Caki2 (cell line): ENCODE data around the gene CARMIL3. TPM values are rescaled to one million over a fixed set of nuclear protein-coding genes. Genes with fewer than 3 reads are reported as not detected.

Experiments
- total RNA-seq: library from RNA; depleted of rRNA; stranded (reverse); fragments of >200 nt; shearing (Covaris generic); gene quantifications from 2 replicates; pipeline ENCODE4 v1.2.3, GENCODE V29; 2014; ENCODE audit warnings: low replicate concordance; rRNA removed

Gene CARMIL3
- total RNA-seq, 1 experiment from 2014 or later, result not detected

Other genes starting within 250 kb of the CARMIL3 start
- gene DHRS4, start 98.2 kb upstream of the CARMIL3 start, total RNA-seq, result 50.0 and 62.4 TPM in 2 replicates
- gene DHRS4L2, start 63.1 kb upstream of the CARMIL3 start, total RNA-seq, result 15.3 and 32.1 TPM in 2 replicates
- 0.07 TPM in 1 of 2 replicates, not detected in the other for gene CPNE6, start 19.6 kb downstream of the CARMIL3 start, total RNA-seq
- 19.5 and 54.7 TPM in 2 replicates for gene PCK2, start 42.3 kb downstream of the CARMIL3 start, total RNA-seq
- gene DCAF11, start 62.8 kb downstream of the CARMIL3 start, total RNA-seq, result 47.4 and 117 TPM in 2 replicates
- 1.8 TPM in 1 of 2 replicates, not detected in the other for gene NRL, start 62.9 kb downstream of the CARMIL3 start, total RNA-seq
- not detected in 2 replicates for gene FITM1, start 78.7 kb downstream of the CARMIL3 start, total RNA-seq
- 77.8 and 123 TPM in 2 replicates for gene PSME1, start 84.2 kb downstream of the CARMIL3 start, total RNA-seq
- gene EMC9, start 89.6 kb downstream of the CARMIL3 start, total RNA-seq, result 12.8 and 23.0 TPM in 2 replicates
- gene PSME2, start 94.6 kb downstream of the CARMIL3 start, total RNA-seq, result 191 and 202 TPM in 2 replicates
- 46.1 and 48.9 TPM in 2 replicates for gene RNF31, start 95.5 kb downstream of the CARMIL3 start, total RNA-seq
- gene IRF9, start 109.3 kb downstream of the CARMIL3 start, total RNA-seq, result 29.9 and 36.1 TPM in 2 replicates
- gene REC8, start 120.1 kb downstream of the CARMIL3 start, total RNA-seq, result not detected in 2 replicates
- 25.7 and 32.7 TPM in 2 replicates for gene IPO4, start 136.8 kb downstream of the CARMIL3 start, total RNA-seq
- 50.9 and 57.1 TPM in 2 replicates for gene TM9SF1, start 143.4 kb downstream of the CARMIL3 start, total RNA-seq
- gene TSSK4, start 153.7 kb downstream of the CARMIL3 start, total RNA-seq, result not detected in 2 replicates
- gene CHMP4A, start 161.5 kb downstream of the CARMIL3 start, total RNA-seq, result 23.3 and 52.2 TPM in 2 replicates
- 19.8 and 23.5 TPM in 2 replicates for gene MDP1, start 164.1 kb downstream of the CARMIL3 start, total RNA-seq
- gene NEDD8, start 180.4 kb downstream of the CARMIL3 start, total RNA-seq, result 129 and 160 TPM in 2 replicates
- gene GMPR2, start 180.9 kb downstream of the CARMIL3 start, total RNA-seq, result 57.8 and 93.4 TPM in 2 replicates
- gene TINF2, start 190.6 kb downstream of the CARMIL3 start, total RNA-seq, result 27.7 and 38.3 TPM in 2 replicates
- gene TGM1, start 211.2 kb downstream of the CARMIL3 start, total RNA-seq, result 0.44 TPM in 1 of 2 replicates, not detected in the other
- gene RABGGTA, start 219.6 kb downstream of the CARMIL3 start, total RNA-seq, result 10.3 and 12.9 TPM in 2 replicates
- 5.3 and 9.2 TPM in 2 replicates for gene DHRS1, start 247.8 kb downstream of the CARMIL3 start, total RNA-seq
- gene NOP9, start 247.8 kb downstream of the CARMIL3 start, total RNA-seq, result 8.8 and 13.8 TPM in 2 replicates